Amniotic epithelial cell (primary cell): Measurements from ENCODE around the gene MMRN1.

Experiments used
- DNase-seq: peaks from one replicate; pipeline ENCODE4 v3.0.0-alpha.2; 2010; ENCODE audit warnings: low read depth

The MMRN1 gene

GRCh38 chr4:89894649-89895550 lies at the start of gene MMRN1:
Gene MMRN1, plus strand, starts transcription at chr4:89894854. Its CDS starts 118 bp downstream, at chr4:89894972.
- DNase-seq: no peak

GRCh38 chr4:89847571-89848325 lies 46.9 kb upstream of the MMRN1 start:
- no peak for DNase-seq

- no peak for DNase-seq
Observed at GRCh38 chr4:89855236-89855635, 39.4 kb upstream of the MMRN1 start.

GRCh38 chr4:89860971-89861370 lies 33.7 kb upstream of the MMRN1 start:
- DNase-seq: no peak

- DNase-seq: no peak
Observed at GRCh38 chr4:89863533-89863932, 31.1 kb upstream of the MMRN1 start.

GRCh38 chr4:89868276-89868675 lies 26.4 kb upstream of the MMRN1 start:
- no peak for DNase-seq

- DNase-seq: peak; percentile 7
Observed at GRCh38 chr4:89868999-89869589, 25.6 kb upstream of the MMRN1 start.

GRCh38 chr4:89871211-89871610 lies 23.4 kb upstream of the MMRN1 start:
- DNase-seq: no peak

GRCh38 chr4:89876548-89876947 lies 18.1 kb upstream of the MMRN1 start:
- DNase-seq: no peak

- peak; percentile 51 for DNase-seq
Observed at GRCh38 chr4:89878611-89879010, 16.0 kb upstream of the MMRN1 start.

- no peak for DNase-seq
Observed at GRCh38 chr4:89879215-89879614, 15.4 kb upstream of the MMRN1 start.

- no peak for DNase-seq
Observed at GRCh38 chr4:89889289-89889688, 5.4 kb upstream of the MMRN1 start.

- no peak for DNase-seq
Observed at GRCh38 chr4:89897867-89898266, 3.2 kb downstream of the MMRN1 start.

- DNase-seq: no peak
Observed at GRCh38 chr4:89898304-89898716, 3.7 kb downstream of the MMRN1 start.

- DNase-seq: no peak
Observed at GRCh38 chr4:89899152-89899551, 4.5 kb downstream of the MMRN1 start.

GRCh38 chr4:89899854-89900253 lies 5.2 kb downstream of the MMRN1 start:
- no peak for DNase-seq

GRCh38 chr4:89901808-89902431 lies 7.3 kb downstream of the MMRN1 start:
- peak; percentile 49 for DNase-seq

- DNase-seq: no peak
Observed at GRCh38 chr4:89904524-89904923, 9.9 kb downstream of the MMRN1 start.

GRCh38 chr4:89906316-89906715 lies 11.7 kb downstream of the MMRN1 start:
- no peak for DNase-seq

GRCh38 chr4:89906777-89907521 lies 12.3 kb downstream of the MMRN1 start:
- DNase-seq: no peak

GRCh38 chr4:89909889-89910288 lies 15.2 kb downstream of the MMRN1 start:
- no peak for DNase-seq

GRCh38 chr4:89913623-89914022 lies 19.0 kb downstream of the MMRN1 start:
- DNase-seq: no peak
